GM12892 (cell line): Measurements from ENCODE around the gene PABPC1L.
A peak's percentile ranks its signal among the peaks of the same experiment; 100 is the strongest.

Experiments used
- POLR2A ChIP-seq: IDR thresholded peaks from 2 replicates; pipeline ENCODE4 v1.6.1; 2011; ENCODE audit warnings: low read depth, low read length, control low read depth
- POLR2AphosphoS5 ChIP-seq: IDR thresholded peaks from 2 replicates; pipeline ENCODE4 v1.6.1; 2011; ENCODE audit warnings: low read depth, low read length, control low read depth

- peak; percentile 83 for TF ChIP-seq POLR2A
- TF ChIP-seq POLR2AphosphoS5, result peak; percentile 50; the same call in 1 of the 2 replicates
Observed at GRCh38 chr20:44885392-44886265, 24.2 kb upstream of the PABPC1L start, which contains the start of gene YWHAB.
